A673 (cell line): ENCODE data around the gene HNRNPM.

Experiments used
- CTCF ChIP-seq: fragments of 300-800, 200-600 bp; sonication (generic); conservative IDR thresholded peaks from 2 replicates; pipeline ENCODE4 v1.5.1; 2017; ENCODE audit warnings: low read depth, mild to moderate bottlenecking, antibody characterized with exemption, low read length, moderate library complexity, mixed read lengths
- EZH2 ChIP-seq: fragments of 200-600 bp; sonication (generic); IDR thresholded peaks from 2 replicates; pipeline ENCODE4 v1.6.1; 2017; ENCODE audit warnings: borderline replicate concordance, low read depth, mild to moderate bottlenecking, mixed read lengths, antibody characterized with exemption, low read length; ENCODE audit not compliant: poor library complexity, severe bottlenecking

- TF ChIP-seq EZH2 (no peak), CTCF (no peak)
Observed at GRCh38 chr19:8463365-8463764, 18.6 kb downstream of the HNRNPM start.
